Hepatocyte (in vitro differentiated cells): ENCODE data around the gene KRTAP4-3. TPM values are rescaled to one million over a fixed set of nuclear protein-coding genes. Genes with fewer than 3 reads are reported as not detected.
"Not testable (repeated sequence)": the region's sequence is repeated elsewhere in the genome, so short reads cannot be mapped to it uniquely, and the experiment has no call there.

Experiments used
- DNase-seq: peaks from one replicate; pipeline ENCODE4 v3.0.0-alpha.2; 2016; ENCODE audit warnings: low spot score
- H2AFZ ChIP-seq: fragments of 200-600 bp; sonication (generic); 2 replicates; pipeline ENCODE4 v1.6.0; 2016; ENCODE audit warnings: antibody characterized with exemption, mild to moderate bottlenecking
- H3K27ac ChIP-seq: fragments of 200-600 bp; sonication (generic); 2 replicates; pipeline ENCODE4 v1.5.1; 2016; ENCODE audit warnings: mild to moderate bottlenecking
- H3K27me3 ChIP-seq: fragments of 200-600 bp; sonication (generic); 2 replicates; pipeline ENCODE4 v1.6.1; 2016
- H3K36me3 ChIP-seq: fragments of 200-600 bp; sonication (generic); replicated peaks from 2 replicates; pipeline ENCODE4 v1.5.1; 2016; ENCODE audit warnings: low read depth; ENCODE audit not compliant: insufficient read depth
- H3K4me1 ChIP-seq: fragments of 200-600 bp; sonication (generic); 2 replicates; pipeline ENCODE4 v1.5.1; 2016; ENCODE audit warnings: mild to moderate bottlenecking, moderate library complexity; ENCODE audit not compliant: insufficient read depth
- H3K4me2 ChIP-seq: fragments of 200-600 bp; sonication (generic); 2 replicates; pipeline ENCODE4 v1.6.0; 2016
- H3K4me3 ChIP-seq: fragments of 200-600 bp; sonication (generic); 2 replicates; pipeline ENCODE4 v1.5.1; 2016; ENCODE audit warnings: mild to moderate bottlenecking
- H3K79me2 ChIP-seq: fragments of 200-600 bp; sonication (generic); 2 replicates; pipeline ENCODE4 v1.6.0; 2017; ENCODE audit warnings: mild to moderate bottlenecking
- H3K9me2 ChIP-seq: fragments of 200-600 bp; sonication (generic); replicated peaks from 2 replicates; pipeline ENCODE4 v1.6.0; 2017; ENCODE audit warnings: mild to moderate bottlenecking; ENCODE audit not compliant: insufficient read depth
- H3K9me3 ChIP-seq: fragments of 200-600 bp; sonication (generic); 2 replicates; pipeline ENCODE4 v1.5.1; 2016; ENCODE audit warnings: low read depth, mild to moderate bottlenecking
- H4K20me1 ChIP-seq: fragments of 200-600 bp; sonication (generic); 2 replicates; pipeline ENCODE4 v1.6.0; 2016; ENCODE audit warnings: mild to moderate bottlenecking; ENCODE audit not compliant: insufficient read depth, poor library complexity, severe bottlenecking
- EZH2 ChIP-seq: fragments of 200-600 bp; sonication (generic); IDR thresholded peaks from 2 replicates; pipeline ENCODE4 v1.6.1; 2016; ENCODE audit warnings: antibody characterized with exemption, mild to moderate bottlenecking, borderline replicate concordance
- EZH2phosphoT487 ChIP-seq: fragments of 200-600 bp; sonication (generic); IDR thresholded peaks from one replicate; pipeline ENCODE4 v1.6.1; 2018; ENCODE audit warnings: antibody characterized with exemption, mild to moderate bottlenecking, low read depth, moderate library complexity; ENCODE audit not compliant: unreplicated experiment, severe bottlenecking
- WGBS: methylation state at CpG from one replicate; pipeline ENCODE4 v1.1.6; 2016; ENCODE audit warnings: low lambda C conversion rate; ENCODE audit errors: missing lambda C conversion rate; 5-methylcytosine and 5-hydroxymethylcytosine counted together
- polyA plus RNA-seq: library from polyadenylated mRNA; unstranded; fragments of >200 nt; fragmentation: Nextera tagmentation; extraction: Ambion mirVana; gene quantifications from 2 replicates; pipeline ENCODE4 v1.2.1, GENCODE V29; 2016
- total RNA-seq: library from RNA; depleted of rRNA; stranded (reverse); fragments of >200 nt; gene quantifications from 2 replicates; pipeline ENCODE4 v1.2.3, GENCODE V29; 2014
- TF ChIP-seq, protein P1 (sequence below): fragments of 200-600 bp; sonication (generic); IDR thresholded peaks from 2 replicates; pipeline ENCODE4 v1.5.1; 2016; ENCODE audit warnings: antibody characterized with exemption, mild to moderate bottlenecking; ENCODE audit not compliant: poor library complexity

KRTAP4-3 gene
- total and polyA plus RNA-seq, 2 experiments from 2014 or later: not detected

DNA sequence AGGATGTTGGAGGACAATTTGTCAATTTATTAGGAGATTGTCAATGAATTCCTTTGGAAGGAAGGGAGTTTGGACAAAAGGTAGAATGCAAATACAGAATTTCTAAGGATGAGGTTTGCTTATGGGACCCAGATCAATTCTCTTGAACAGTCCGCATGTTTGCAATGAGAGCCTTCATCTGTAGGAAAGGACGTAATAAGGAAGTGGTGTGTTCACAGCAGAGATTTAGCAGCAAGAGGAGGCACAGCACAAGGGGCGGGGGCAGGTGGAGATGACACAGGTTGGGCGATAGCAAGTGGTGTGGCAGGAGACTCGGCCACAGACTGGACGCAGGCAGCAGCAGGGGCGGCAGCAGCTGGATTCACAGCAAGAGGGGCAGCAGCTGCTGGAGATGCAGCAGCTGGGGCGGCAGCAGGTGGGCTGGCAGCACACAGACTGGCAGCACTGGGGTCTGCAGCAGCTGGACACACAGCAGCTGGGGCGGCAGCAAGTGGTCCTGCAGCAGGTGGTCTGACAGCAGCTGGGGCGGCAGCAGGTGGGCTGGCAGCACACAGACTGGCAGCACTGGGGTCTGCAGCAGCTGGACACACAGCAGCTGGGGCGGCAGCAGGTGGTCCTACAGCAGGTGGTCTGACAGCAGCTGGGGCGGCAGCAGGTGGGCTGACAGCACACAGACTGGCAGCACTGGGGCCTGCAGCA lies 44.6 kb downstream of the KRTAP4-3 start:
- H3K9me3 ChIP-seq, H3K27ac ChIP-seq, H3K36me3 ChIP-seq, H3K4me1 ChIP-seq, H3K27me3 ChIP-seq, H4K20me1 ChIP-seq, H3K79me2 ChIP-seq, H3K4me2 ChIP-seq, H3K9me2 ChIP-seq, H2AFZ ChIP-seq, DNase-seq, H3K4me3 ChIP-seq: not testable (repeated sequence)
- WGBS: 89% methylated on average over 12 of the region's 12 CpGs

DNA sequence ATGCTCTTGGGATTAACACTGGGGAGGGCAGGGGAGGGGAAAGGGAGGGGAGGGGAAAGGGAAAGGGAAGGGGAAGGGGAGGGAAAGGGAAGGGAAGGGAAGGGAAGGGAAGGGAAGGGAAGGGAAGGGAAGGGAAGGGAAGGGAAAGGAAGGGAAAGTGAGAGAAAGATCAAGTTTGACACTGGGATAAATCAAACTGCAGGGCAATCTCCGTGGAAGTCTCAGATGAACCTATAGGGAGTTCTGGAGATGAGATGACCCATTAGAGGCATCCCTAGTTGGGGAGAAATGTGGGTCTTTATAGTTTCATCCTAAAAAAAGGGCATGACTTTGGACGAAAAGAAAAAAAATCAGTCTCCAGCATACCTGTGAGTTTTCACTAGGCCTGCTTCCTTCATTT lies 46.3 kb downstream of the KRTAP4-3 start:
- no peak overlapping the region for H2AFZ ChIP-seq
- no peak for DNase-seq
- H3K27ac ChIP-seq: no peak overlapping the region
- H3K4me1 ChIP-seq: no peaks in the 10 kb centered on the region
- H3K79me2 ChIP-seq: no peaks in the 10 kb centered on the region
- H3K27me3 ChIP-seq: no peaks in the 10 kb centered on the region
- no peak overlapping the region for H3K4me3 ChIP-seq
- H4K20me1 ChIP-seq: no peaks in the 10 kb centered on the region
- no peak for TF ChIP-seq EZH2
- TF ChIP-seq, protein P1, sequence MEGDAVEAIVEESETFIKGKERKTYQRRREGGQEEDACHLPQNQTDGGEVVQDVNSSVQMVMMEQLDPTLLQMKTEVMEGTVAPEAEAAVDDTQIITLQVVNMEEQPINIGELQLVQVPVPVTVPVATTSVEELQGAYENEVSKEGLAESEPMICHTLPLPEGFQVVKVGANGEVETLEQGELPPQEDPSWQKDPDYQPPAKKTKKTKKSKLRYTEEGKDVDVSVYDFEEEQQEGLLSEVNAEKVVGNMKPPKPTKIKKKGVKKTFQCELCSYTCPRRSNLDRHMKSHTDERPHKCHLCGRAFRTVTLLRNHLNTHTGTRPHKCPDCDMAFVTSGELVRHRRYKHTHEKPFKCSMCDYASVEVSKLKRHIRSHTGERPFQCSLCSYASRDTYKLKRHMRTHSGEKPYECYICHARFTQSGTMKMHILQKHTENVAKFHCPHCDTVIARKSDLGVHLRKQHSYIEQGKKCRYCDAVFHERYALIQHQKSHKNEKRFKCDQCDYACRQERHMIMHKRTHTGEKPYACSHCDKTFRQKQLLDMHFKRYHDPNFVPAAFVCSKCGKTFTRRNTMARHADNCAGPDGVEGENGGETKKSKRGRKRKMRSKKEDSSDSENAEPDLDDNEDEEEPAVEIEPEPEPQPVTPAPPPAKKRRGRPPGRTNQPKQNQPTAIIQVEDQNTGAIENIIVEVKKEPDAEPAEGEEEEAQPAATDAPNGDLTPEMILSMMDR: no peak
- WGBS: 96% methylated on average over 2 of the region's 2 CpGs
- no peaks in the 10 kb centered on the region for H3K36me3 ChIP-seq
- no peaks in the 10 kb centered on the region for H3K9me2 ChIP-seq
- no peak overlapping the region for H3K4me2 ChIP-seq
- no peaks in the 10 kb centered on the region for H3K9me3 ChIP-seq

DNA sequence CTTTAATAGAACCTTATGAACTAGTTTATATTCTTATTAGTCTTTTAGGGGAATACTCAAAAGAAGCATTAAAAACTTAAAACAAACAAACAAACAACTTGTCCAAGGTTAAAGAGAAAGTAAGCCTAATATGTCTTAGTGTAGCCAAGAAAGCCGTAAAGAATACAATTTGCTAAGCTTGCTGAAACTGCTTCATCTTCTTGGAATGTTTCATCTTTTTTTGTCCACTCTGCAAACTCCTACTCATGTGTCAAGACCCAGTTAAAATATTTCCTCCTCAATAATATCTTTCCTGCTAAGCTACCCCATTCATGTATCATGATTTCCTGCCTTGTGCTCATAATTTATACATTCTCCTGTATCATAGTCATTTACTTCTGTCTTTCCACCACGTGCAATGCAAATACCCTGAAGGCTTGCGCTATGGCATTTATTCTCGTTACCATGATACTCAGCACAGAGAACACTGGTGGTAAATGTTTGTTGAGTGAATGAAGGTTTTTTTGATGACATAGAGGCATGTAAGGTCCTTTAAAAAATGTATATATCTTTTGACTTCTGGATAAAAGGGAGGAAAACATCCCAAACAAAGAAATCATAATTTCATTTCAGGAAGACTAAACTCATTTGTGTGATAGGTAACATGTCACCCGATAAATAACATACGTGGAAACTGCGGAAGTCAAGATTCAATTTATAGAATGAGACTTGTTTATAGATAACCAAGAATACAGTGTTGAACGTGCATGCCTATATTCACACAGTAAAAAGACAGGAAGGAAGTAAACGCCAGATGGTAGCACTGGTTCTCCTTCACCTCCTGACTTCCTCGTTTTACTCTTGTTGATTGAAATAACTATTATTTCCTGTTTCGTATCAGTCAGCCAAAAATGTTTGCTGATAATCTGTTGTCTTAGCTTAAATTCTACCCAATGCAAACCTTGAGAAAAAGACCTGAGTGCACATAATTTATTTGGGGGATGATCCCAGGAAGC lies 48.0 kb downstream of the KRTAP4-3 start:
- not testable (repeated sequence) for H3K27ac ChIP-seq, H3K4me2 ChIP-seq

DNA sequence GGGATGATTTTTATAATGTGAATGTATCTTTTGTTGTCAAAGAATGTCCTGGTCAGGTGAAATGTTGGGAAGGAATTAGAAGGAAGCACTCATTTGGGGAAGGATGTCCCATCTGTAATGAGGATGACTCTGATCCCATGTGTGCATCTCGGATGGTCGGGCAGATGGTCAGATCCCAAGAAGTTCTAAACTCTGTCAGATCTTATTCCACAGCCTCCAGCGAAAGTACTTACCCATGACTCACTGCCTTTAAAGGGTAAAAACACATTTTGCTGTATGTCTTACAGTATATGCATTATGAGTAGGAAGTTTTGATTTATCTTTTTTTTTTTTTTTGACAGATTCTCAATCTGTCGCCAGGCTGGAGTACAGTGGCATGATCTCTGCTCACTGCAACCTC lies 49.3 kb downstream of the KRTAP4-3 start:
- WGBS: 97% methylated on average over 4 of the region's 4 CpGs
- Histone ChIP-seq H3K36me3 (no peaks in the 10 kb centered on the region), H2AFZ (no peak overlapping the region), H3K27ac (no peak overlapping the region), H4K20me1 (no peaks in the 10 kb centered on the region), H3K9me3 (no peaks in the 10 kb centered on the region), H3K4me2 (no peak overlapping the region), H3K4me1 (no peaks in the 10 kb centered on the region), H3K27me3 (no peaks in the 10 kb centered on the region), H3K79me2 (no peaks in the 10 kb centered on the region), H3K4me3 (no peak overlapping the region), H3K9me2 (no peaks in the 10 kb centered on the region)
- DNase-seq: no peak
- no peak for TF ChIP-seq EZH2
- TF ChIP-seq, protein P1: no peak
- TF ChIP-seq EZH2phosphoT487: no peak

More for the DNA sequence above, 48.0 kb downstream of the KRTAP4-3 start:
- not testable (repeated sequence) for H3K27me3 ChIP-seq, DNase-seq, H3K4me3 ChIP-seq, H3K9me2 ChIP-seq, H3K4me1 ChIP-seq, H3K9me3 ChIP-seq, H3K79me2 ChIP-seq, H2AFZ ChIP-seq, H4K20me1 ChIP-seq, H3K36me3 ChIP-seq
- 79% methylated on average over 11 of the region's 11 CpGs for WGBS

DNA sequence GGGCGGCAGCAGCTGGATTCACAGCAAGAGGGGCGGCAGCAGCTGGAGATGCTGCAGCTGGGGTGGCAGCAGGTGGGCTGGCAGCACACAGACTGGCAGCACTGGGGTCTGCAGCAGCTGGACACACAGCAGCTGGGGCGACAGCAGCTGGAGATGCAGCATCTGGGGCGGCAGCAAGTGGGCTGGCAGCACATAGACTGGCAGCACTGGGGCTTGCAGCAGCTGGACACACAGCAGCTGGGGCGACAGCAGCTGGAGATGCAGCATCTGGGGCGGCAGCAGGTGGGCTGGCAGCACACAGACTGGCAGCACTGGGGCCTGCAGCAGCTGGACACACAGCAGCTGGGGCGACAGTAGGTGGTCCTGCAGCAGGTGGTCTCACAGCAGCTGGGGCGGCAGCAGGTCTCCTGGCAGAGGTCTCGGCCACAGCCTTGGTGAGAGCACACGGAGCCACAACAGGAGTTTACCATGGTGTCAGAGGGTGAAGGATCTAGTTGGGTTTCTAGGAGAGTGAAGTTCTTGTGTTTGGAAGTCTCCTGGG lies 50.1 kb downstream of the KRTAP4-3 start, which contains the start of gene KRTAP4-11:
KRTAP4-11 (minus strand) TSS at position 528 of the 541 bp plus-strand sequence; CDS start at position 470, 58 bp downstream.
- not testable (repeated sequence) for H3K27ac ChIP-seq, H3K79me2 ChIP-seq, H3K9me2 ChIP-seq, DNase-seq, H3K27me3 ChIP-seq, H3K4me2 ChIP-seq, H3K4me3 ChIP-seq, H3K36me3 ChIP-seq, H4K20me1 ChIP-seq, H2AFZ ChIP-seq, H3K4me1 ChIP-seq, H3K9me3 ChIP-seq
- 90% methylated on average over 10 of the region's 10 CpGs for WGBS
